HepG2 (cell line): ENCODE measurements around the gene KIAA0232. TPM values are rescaled to one million over a fixed set of nuclear protein-coding genes. Genes with fewer than 3 reads are reported as not detected.

Source experiments
- ATAD3A ChIP-seq: sonication (generic); formaldehyde crosslinking; IDR thresholded peaks from 2 replicates; pipeline ENCODE4 v1.4.0; 2020; ENCODE audit warnings: missing genetic modification reagents
- CAMTA2 ChIP-seq: sonication (generic); formaldehyde crosslinking; IDR thresholded peaks from 2 replicates; pipeline ENCODE4 v1.4.0; 2020; ENCODE audit warnings: mild to moderate bottlenecking, missing genetic modification reagents, borderline replicate concordance
- CHD2 ChIP-seq: IDR thresholded peaks from 2 replicates; pipeline ENCODE4 v1.6.1; 2011; ENCODE audit warnings: low read depth, low read length, improper control_type of control experiment
- ESRRA ChIP-seq: sonication (generic); formaldehyde crosslinking; IDR thresholded peaks from 2 replicates; pipeline ENCODE4 v1.5.1; 2020; ENCODE audit warnings: mild to moderate bottlenecking, low read depth, missing genetic modification reagents
- FUBP1 ChIP-seq: sonication (generic); formaldehyde crosslinking; IDR thresholded peaks from 2 replicates; pipeline ENCODE4 v1.5.1; 2020; ENCODE audit warnings: missing genetic modification reagents, mild to moderate bottlenecking, borderline replicate concordance
- HES4 ChIP-seq: sonication (generic); formaldehyde crosslinking; IDR thresholded peaks from 2 replicates; pipeline ENCODE4 v1.9.0; 2021; ENCODE audit warnings: mild to moderate bottlenecking, missing genetic modification reagents, borderline replicate concordance
- HMGA1 ChIP-seq: sonication (generic); formaldehyde crosslinking; conservative IDR thresholded peaks from 2 replicates; pipeline ENCODE4 v1.4.0; 2020; ENCODE audit warnings: missing genetic modification reagents
- MED1 ChIP-seq: sonication (generic); formaldehyde crosslinking; IDR thresholded peaks from 2 replicates; pipeline ENCODE4 v1.4.0; 2020; ENCODE audit warnings: missing genetic modification reagents
- PAXIP1 ChIP-seq: sonication (generic); formaldehyde crosslinking; conservative IDR thresholded peaks from 2 replicates; pipeline ENCODE4 v1.4.0; 2020; ENCODE audit warnings: mild to moderate bottlenecking, missing genetic modification reagents, moderate library complexity
- PRDM15 ChIP-seq: sonication (generic); formaldehyde crosslinking; IDR thresholded peaks from 2 replicates; pipeline ENCODE4 v1.4.0; 2020; ENCODE audit warnings: missing genetic modification reagents
- REL ChIP-seq: sonication (generic); formaldehyde crosslinking; conservative IDR thresholded peaks from 2 replicates; pipeline ENCODE4 v1.8.0; 2022; ENCODE audit warnings: mild to moderate bottlenecking, missing genetic modification reagents, moderate library complexity
- RNF2 ChIP-seq: fragments of 450-650 bp; conservative IDR thresholded peaks from 2 replicates; pipeline ENCODE4 v1.6.1; 2016; ENCODE audit warnings: low read depth
- TAF1 ChIP-seq: sonication (generic); formaldehyde crosslinking; IDR thresholded peaks from 2 replicates; pipeline ENCODE4 v1.4.0; 2020; ENCODE audit warnings: missing genetic modification reagents
- TRAFD1 ChIP-seq: sonication (generic); formaldehyde crosslinking; IDR thresholded peaks from 2 replicates; pipeline ENCODE4 v1.5.1; 2020; ENCODE audit warnings: missing genetic modification reagents, mild to moderate bottlenecking, borderline replicate concordance
- ZFP62 ChIP-seq: sonication (generic); formaldehyde crosslinking; IDR thresholded peaks from 2 replicates; pipeline ENCODE4 v1.4.0; 2020; ENCODE audit warnings: missing genetic modification reagents
- ZNF557 ChIP-seq: sonication (generic); formaldehyde crosslinking; IDR thresholded peaks from 2 replicates; pipeline ENCODE4 v1.4.0; 2020; ENCODE audit warnings: missing genetic modification reagents
- ZNF570 ChIP-seq: sonication (generic); formaldehyde crosslinking; IDR thresholded peaks from 2 replicates; pipeline ENCODE4 v1.4.0; 2020; ENCODE audit warnings: mild to moderate bottlenecking, missing genetic modification reagents, borderline replicate concordance
- ZNF724P ChIP-seq: sonication (generic); formaldehyde crosslinking; IDR thresholded peaks from 2 replicates; pipeline ENCODE4 v1.8.0; 2022; ENCODE audit warnings: missing genetic modification reagents, borderline replicate concordance
- polyA plus RNA-seq, 8 experiments: library from polyadenylated mRNA; depleted of rRNA in 3 of 8; stranded (reverse) in 7 of 8; unstranded in 1 of 8; fragments of >200 nt; fragmentation: Illumina TruSeq in 4 of 8; extraction: Trizol in 4 of 8; gene quantifications; 2 replicates each; pipeline versions ENCODE4 v1.2.1 to v1.2.3, GENCODE V29; 2011 to 2016; ENCODE audit warnings: low read depth in 4 of 8, missing spikeins in 1 of 8, mixed read lengths in 1 of 8; ENCODE audit not compliant: insufficient read depth in 1 of 8
- total RNA-seq, 5 experiments: library from RNA; depleted of rRNA; stranded (reverse); fragments of >200 nt; fragmentation: Illumina TruSeq; extraction: Trizol; gene quantifications; 2 replicates each; pipeline ENCODE4 v1.2.3, GENCODE V29; 2016; ENCODE audit warnings: low read depth in 1 of 5

The KIAA0232 gene
- total and polyA plus RNA-seq, 2 of the 13 experiments (the other 11 are each of a cell fraction or from before 2014, with no cell fraction given): 7.8 to 17.1 TPM

- TF ChIP-seq PAXIP1 (peak; percentile 43; the same call in 1 of the 2 replicates), MED1 (CRISPR knock-in tag) (0 out of 2 replicates have a peak, but pooled peaks have one; percentile 27), ZNF570 (CRISPR knock-in tag) (no peak), TAF1 (CRISPR knock-in tag) (0 out of 2 replicates have a peak, but pooled peaks have one; percentile 20), REL (CRISPR knock-in tag) (no peak), RNF2 (no peak), HES4 (CRISPR knock-in tag) (no peak), ATAD3A (CRISPR knock-in tag) (no peak), HMGA1 (CRISPR knock-in tag) (no peak), CAMTA2 (CRISPR knock-in tag) (no peak), TRAFD1 (CRISPR knock-in tag) (no peak), ZFP62 (CRISPR knock-in tag) (no peak), PRDM15 (CRISPR knock-in tag) (no peak), ESRRA (CRISPR knock-in tag) (no peak), ZNF724P (CRISPR knock-in tag) (no peak), FUBP1 (no peak), ZNF557 (CRISPR knock-in tag) (no peak), CHD2 (no peak)
Observed at GRCh38 chr4:6902318-6903042, 120.0 kb downstream of the KIAA0232 start (continued).
